Metanephros (tissue), 1 donor: ENCODE measurements around the gene SUN5. TPM values are rescaled to one million over a fixed set of nuclear protein-coding genes. Genes with fewer than 3 reads are reported as not detected.

Experiments used
- total RNA-seq: library from RNA; depleted of rRNA; stranded (reverse); fragments of >200 nt; gene quantifications from one replicate; pipeline ENCODE4 v1.2.3, GENCODE V29; 2014

The SUN5 gene, protein sequence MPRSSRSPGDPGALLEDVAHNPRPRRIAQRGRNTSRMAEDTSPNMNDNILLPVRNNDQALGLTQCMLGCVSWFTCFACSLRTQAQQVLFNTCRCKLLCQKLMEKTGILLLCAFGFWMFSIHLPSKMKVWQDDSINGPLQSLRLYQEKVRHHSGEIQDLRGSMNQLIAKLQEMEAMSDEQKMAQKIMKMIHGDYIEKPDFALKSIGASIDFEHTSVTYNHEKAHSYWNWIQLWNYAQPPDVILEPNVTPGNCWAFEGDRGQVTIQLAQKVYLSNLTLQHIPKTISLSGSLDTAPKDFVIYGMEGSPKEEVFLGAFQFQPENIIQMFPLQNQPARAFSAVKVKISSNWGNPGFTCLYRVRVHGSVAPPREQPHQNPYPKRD
- not detected for total RNA-seq

GRCh38 chr20:33004141-33004751 is at the start of gene SUN5:
Gene SUN5, minus strand, starts transcription at chr20:33004433. Its CDS starts 93 bp downstream, at chr20:33004340.

DNA sequence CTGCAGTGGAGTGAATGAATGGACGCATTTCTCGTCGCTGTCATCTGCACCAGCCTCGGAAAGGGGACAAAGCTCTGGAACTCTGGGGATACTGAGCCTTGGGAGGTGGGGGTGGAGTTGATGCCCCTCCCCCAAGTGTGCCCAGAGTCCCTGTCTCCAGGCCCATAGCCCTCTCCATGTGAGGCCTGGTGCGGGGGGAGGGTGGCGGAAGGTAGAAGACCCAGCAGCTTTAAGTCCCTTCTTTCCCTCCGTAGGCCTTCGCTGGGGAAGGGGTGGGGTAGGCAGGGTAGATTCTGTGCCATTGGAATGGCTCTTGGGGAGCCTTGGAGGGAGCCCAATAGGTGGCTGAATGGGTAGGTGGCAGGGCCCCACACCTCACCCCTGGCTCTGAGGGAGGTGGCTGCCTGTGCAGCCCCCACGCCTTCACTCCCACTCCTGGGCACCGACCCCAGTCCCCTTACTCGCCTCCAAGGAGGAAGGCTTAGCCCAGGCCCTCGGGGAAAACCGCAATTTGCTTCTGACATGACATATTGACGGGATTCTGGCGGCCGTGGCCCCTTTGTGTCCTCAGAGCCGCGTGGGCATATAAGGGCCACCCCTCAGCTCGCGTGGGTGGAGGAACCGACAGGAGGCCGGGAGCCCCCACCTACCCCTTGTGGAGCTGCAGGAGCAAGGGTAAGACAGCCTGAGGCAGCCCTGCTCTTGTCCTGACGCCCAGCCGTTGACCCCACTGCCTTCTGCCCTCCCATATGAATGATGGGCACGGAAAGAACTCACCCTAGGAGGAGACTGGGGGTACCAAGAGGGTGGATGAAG is 49.3 kb upstream of the SUN5 start, which contains the start of gene BPIFB3:
BPIFB3 (plus strand) TSS at position 613 of the 816 bp plus-strand sequence. CDS start 1,533 bp downstream, outside the sequence.

GRCh38 chr20:33031531-33031930 is 27.3 kb upstream of the SUN5 start, which contains the start of gene BPIFB6:
Gene BPIFB6, plus strand, starts transcription at chr20:33031648. Its CDS starts 0 bp downstream, at chr20:33031648.

DNA sequence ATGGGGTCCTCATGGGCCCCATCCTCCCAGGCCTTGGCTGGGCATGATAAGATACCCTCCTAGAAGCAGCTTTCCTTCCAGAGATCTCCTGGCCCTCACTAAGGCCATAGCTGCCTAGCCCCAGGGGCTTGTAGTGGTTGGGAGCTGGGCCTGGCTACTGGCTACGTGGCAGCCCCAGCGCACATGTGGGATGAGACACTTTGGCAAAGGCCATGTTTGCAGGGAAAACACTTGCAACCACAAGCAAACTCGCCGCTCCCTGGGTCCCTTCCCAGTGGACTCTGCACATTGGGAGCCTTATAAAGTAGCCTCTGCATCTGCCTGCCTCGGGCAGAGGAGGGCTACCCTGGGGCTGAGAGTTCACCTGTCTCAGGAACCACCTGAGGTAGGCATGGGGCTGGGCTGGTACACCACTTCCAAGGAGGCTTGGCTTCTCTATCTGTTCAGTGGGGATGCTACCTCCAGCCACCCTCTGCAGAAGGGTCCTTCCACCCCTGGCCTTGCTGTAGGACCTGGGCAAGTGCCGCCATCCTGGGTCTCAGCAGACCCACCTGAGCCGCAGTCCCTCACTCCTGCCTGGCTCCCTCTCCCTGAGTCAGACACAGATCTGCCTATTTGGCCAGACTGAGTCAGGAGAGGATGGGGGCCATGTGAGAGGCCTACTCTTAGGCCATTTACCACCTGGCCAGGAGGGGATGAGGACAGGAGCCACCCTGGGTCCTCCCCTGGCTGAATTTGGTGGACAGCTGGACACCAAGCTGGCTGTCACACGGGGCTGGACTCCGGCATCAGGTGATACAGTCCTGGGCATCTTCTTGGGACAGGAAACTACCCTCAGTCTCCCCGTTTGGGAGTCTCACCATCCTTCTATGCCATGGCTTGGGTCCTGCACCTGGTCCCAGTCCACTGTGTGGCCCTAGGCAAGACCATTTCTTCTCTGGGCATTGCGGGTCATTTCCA is 3.4 kb upstream of the SUN5 start, which contains the start of gene BPIFB2:
BPIFB2 (plus strand) TSS at position 329 of the 960 bp plus-strand sequence. CDS start 871 bp downstream, outside the sequence.

Other genes starting within 250 kb of the SUN5 start
- 4.7 TPM for gene DNMT3B, start 242.0 kb downstream of the SUN5 start, total RNA-seq
- 69.2 TPM for gene MAPRE1, start 184.5 kb downstream of the SUN5 start, total RNA-seq
- not detected for gene EFCAB8, start 145.5 kb downstream of the SUN5 start, total RNA-seq
- gene BPIFB2, start 3.3 kb upstream of the SUN5 start, total RNA-seq = not detected
- not detected for gene BPIFB6, start 27.2 kb upstream of the SUN5 start, total RNA-seq
- not detected for gene BPIFB3, start 49.5 kb upstream of the SUN5 start, total RNA-seq
- not detected for gene BPIFB4, start 75.2 kb upstream of the SUN5 start, total RNA-seq
- not detected for gene BPIFA2, start 163.7 kb upstream of the SUN5 start, total RNA-seq
- gene BPIFA3, start 212.9 kb upstream of the SUN5 start, total RNA-seq = not detected
- gene BPIFA1, start 231.6 kb upstream of the SUN5 start, total RNA-seq = not detected